Hindlimb muscle (tissue), 1 donor: ENCODE results near the gene ECM1. TPM values are rescaled to one million over a fixed set of nuclear protein-coding genes. Genes with fewer than 3 reads are reported as not detected.

Source experiments
- DNase-seq: peaks from one replicate; pipeline ENCODE4 v3.0.0-alpha.2; 2013
- polyA plus RNA-seq: library from polyadenylated mRNA; unstranded; fragments of 120-200 nt; gene quantifications from one replicate; pipeline ENCODE4 v1.2.1, GENCODE V29; 2013; ENCODE audit not compliant: insufficient read length

ECM1 gene
- 4.2 TPM for polyA plus RNA-seq

DNA sequence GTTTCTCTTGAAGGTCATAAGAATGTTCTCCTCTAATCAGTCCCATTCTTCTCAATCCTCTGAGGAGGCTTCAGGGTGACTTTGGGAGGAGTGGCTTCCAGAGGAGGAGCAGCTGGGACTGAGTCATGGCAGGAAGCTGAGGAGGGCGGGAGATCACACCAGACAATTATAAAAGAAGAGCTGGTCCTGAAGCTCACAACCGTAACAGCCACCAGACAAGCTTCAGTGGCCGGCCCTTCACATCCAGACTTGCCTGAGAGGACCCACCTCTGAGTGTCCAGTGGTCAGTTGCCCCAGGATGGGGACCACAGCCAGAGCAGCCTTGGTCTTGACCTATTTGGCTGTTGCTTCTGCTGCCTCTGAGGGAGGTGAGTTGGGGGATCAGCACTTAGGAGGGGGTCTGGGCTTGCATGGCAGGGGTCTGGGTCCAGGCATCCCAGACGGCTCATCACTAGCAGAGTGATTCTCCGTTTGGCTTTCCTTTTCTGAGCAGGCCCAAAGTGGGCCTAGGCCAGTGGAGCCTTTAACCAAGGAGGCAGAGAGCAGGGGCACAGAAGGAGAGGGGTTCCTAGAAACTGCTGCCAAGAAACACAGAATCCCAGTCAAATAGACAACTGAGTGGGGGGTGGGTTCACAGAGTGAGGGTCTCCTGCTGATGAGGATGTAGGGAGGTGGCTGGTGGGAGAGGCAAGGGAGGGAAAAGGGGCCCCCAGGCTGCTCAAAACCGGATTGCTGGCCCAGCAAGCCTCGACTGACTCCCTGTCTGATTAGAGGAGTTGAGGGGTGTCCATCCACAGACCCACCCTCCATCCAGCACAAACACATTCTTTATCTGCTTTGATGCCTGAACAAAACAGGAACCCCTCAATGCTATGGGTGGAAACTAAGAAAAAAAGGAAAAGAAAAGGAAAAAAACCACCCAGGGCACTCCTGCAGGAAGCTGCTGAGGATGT is at the start of gene ECM1:
Gene ECM1 (plus strand): TSS at position 198 of the 953 bp plus-strand sequence. CDS start 101 bp downstream, at position 299.
- no peak for DNase-seq

DNA sequence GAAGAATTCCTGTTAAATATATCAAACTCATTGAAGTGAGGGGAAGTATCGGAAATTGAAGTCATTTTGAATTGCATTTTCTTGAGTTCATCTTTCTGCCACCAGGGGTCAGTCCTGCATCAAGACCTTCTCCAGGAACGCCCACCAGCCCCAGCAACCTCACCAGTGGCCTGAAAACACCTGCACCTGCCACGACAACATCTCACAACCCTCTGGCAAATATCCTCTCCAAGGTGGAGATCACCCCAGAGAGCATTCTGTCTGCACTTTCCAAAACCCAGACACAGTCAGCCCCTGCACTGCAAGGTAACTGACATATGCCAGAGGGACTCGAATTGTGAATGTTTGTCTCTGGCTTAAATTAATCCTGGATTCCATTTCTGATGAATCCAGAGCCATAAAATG is 43.5 kb upstream of the ECM1 start:
- peak; percentile 36 for DNase-seq

DNA sequence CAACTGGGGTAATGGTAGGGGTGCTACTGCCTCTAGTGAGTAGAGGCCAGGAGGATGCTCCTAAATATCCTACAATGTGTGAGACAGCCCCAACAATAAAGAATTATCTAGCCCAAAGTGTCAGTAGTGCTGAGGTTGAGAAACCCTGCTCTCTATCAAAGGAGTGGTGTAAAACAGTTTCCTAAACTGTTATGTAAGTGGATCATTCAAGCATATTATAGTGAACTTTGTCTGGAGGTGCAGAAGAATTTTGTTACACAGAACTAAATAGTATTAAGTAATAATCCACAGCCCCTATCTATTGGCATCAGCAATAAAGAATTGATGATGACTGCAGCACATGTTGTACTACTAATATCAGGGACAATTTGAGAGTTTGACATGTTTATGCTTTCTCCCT is 40.9 kb upstream of the ECM1 start:
- no peak for DNase-seq

GRCh38 chr1:150469291-150469690 is 38.6 kb upstream of the ECM1 start:
- DNase-seq: no peak

- no peak for DNase-seq
These were observed 35.2 kb upstream of the ECM1 start for GRCh38 chr1:150472601-150473200.

GRCh38 chr1:150473659-150474058 is 34.2 kb upstream of the ECM1 start:
- no peak for DNase-seq

GRCh38 chr1:150474869-150475268 is 33.0 kb upstream of the ECM1 start:
- no peak for DNase-seq

DNA sequence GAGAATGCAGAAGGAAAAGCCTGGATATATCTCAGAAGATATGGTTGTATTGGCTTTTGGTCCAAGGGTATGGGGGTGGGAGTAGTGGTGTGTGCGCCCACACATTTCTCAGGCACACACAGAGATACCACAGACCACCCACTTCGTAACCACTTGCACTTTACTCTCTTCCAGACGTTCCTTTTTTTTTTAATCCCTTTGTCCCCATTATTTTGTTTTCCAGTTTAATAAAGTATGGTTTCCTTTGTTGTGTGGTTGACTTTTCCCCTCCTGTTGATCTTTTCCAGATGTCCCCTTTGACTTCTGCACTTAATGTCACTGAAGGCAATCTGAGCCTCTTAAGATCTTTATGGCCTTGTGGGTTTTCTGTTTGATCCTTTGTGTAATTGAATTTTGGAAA is 31.2 kb upstream of the ECM1 start:
- DNase-seq: no peak

DNA sequence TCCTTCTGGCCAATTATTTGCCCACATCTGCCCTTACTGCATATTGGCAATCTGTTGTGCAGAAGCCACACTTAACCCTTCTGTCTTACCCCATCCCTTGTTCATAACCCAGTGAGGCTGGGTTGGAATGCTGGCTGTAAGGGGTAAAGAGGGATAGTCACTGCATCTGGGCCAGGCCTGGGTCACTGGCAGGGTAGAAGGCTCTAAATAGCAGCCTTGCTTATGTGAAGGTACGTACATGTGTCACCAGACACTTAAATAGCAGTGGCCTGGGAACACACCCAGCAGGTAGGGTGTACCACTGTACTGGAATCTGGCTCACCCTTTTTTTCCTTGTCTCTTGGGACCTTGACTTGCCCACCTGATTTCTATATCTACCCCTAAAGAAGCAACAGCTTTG is 30.6 kb upstream of the ECM1 start:
- no peak for DNase-seq

- DNase-seq: no peak
These were observed 30.2 kb upstream of the ECM1 start for GRCh38 chr1:150477733-150478132.

- DNase-seq: no peak
These were observed 28.5 kb upstream of the ECM1 start for GRCh38 chr1:150479370-150479769.

DNA sequence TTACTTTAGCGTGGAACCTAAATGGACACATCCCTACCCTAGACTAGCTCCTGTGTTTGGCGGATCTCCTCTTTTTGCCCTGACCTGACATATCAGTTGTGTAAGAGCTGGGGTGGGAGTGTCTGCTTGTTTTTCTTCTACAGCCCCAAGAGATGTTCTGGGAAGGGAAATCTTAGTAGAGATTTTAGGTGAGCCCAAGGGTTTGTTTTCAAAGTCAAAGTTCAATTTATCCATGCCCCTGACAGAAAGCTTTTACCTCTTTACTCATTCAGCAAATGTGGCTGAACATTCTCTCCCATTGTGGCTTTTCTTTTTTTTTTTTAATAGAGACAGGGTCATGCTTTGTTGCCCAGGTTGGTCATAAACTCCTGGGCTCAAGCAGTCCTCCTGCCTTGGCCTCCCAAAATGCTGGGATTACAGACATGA is 28.0 kb upstream of the ECM1 start:
- DNase-seq: no peak

DNA sequence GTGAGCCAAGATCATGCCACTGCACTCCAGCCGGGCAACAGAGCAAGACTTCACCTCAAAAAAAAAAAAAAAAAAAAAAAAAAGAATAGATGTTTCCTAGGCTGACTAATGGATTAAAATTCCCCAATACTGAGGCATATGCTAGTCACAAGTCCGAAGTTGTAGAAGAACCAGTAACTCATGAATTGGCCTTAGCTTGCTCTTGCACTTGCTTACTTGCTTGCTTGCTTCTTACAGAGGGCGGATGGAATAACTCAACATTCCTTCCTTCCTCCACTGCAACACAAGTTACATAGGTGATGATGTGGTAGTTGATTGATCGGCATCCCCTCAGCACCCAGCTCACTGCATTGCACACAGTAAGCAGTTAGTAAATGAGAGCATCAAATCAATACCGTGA is 23.5 kb upstream of the ECM1 start:
- no peak for DNase-seq

DNA sequence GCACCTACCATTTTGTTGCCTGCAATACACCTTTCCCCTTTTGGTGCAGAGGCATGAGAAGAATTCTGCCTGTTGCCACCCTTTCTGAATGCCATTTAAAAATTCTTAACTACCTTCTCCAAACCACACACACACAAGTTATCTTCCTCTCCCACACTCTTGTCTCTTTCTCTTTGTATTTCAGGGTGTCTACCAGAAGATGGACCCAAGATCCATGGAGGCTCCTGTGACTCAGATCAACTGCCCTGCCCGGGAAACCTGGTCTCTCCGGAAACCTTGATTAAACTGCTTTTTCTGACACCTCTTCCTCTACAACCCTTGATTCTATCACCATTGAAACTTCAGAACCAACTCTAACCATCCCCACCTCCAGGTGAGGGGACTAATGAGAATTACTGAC is 23.0 kb upstream of the ECM1 start:
- DNase-seq: no peak

DNA sequence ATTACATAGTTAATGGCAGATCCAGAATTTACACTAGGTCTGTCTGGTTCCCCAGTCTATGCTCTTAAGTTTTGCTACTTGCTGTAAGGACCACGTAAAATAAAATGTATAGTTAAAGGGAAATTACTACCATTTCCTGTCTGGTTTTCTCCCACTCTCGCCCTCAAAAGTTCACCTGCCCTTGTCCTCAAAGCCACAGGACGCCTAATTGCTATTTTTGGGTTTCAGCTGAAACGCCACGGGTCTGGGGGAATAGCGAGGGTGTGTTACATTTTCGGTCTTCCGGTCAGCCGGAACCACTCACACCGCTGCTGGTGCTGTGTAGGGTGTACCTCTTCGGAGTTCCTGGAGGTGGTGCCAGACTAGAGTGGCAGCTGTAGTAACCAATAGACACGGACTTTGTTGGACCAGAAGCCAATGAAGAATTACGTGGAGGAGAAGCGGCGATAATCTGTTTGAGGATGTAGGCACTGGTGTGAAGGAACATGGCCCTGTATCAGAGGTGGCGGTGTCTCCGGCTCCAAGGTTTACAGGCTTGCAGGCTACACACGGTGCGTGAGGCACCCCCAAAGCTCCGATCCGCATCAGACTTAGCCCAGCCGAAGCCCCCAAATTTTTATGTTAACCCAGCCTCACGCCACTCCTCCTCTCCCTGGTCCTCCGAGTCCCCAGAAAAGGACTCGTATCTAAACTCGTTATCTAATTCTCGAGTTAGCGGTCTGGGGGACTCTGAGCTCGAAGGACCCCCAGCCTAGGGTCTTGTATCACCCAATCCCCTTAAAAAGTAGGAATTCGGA is 20.7 kb upstream of the ECM1 start, which contains the start of gene TARS2:
Gene TARS2 (plus strand): TSS at position 454 of the 797 bp plus-strand sequence. CDS start 32 bp downstream, at position 486.
- DNase-seq: peak; percentile 96

DNA sequence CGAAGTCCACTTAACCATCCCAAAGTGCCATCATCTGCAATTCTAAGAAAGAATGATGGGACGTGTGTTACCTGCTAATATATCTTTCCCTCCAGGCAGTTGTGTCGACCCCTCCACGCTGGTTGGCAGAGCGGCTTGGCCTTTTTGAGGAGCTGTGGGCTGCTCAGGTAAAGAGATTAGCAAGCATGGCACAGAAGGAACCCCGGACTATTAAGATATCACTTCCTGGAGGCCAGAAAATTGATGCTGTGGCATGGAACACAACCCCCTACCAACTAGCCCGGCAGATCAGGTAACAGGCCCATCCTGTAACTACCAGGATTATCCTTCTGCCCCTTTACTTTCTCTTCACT is 20.2 kb upstream of the ECM1 start:
- no peak for DNase-seq

DNA sequence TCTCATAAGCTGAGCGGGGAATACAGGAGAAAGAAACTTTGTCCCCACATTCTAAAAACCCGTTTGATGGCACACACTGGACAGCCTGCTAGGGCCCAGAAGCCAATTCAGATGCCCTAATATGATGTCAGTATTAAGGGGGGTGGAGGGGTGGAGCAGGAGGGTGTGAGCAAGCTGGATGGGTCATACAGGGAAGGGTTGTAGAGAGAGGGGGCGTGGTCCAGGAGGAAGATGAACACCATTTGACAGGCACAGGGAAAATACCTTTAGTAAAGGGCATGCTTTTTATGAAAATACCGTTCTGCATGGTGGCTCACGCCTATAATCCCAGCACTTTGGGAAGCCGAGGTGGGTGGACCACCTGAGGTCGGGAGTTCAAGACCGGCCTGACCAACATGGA is 14.7 kb upstream of the ECM1 start:
- DNase-seq: no peak

DNA sequence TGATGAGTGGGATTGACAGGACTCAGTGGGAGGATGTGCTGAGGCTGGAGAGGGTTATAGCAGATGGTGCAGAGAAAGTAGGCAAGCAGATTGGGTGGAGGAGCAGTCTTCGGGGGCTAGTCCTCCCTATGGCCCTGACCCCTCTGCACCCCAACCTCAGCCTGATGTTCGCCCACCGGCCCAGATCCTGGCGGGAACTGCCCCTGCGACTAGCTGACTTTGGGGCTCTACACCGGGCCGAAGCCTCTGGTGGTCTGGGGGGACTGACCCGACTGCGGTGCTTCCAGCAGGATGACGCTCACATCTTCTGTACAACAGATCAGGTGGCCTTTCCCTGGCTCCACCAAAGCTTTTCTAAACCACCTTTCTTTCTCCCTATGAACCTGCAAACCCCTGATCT is 9.6 kb upstream of the ECM1 start:
- DNase-seq: no peak

DNA sequence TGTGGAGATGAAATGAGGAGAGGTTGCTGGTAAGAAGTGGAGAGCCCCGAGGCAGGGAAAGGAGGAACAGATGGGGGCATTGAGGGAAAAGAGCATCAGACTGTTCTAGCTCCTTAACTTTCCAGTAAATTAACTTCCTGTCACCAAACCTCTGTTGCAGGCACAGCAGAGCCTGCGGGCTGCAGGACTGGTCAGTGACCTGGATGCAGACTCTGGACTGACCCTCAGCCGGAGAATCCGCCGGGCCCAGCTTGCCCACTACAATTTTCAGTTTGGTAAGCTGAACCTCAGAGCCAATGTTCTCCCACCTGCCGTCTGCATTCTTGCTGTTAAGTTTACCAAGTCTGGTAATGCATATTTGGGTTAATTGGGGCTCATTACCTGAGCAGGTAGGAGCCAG is 2.5 kb upstream of the ECM1 start:
- no peak for DNase-seq

- no peak for DNase-seq
These were observed 1.1 kb downstream of the ECM1 start for GRCh38 chr1:150508982-150509381.

- no peak for DNase-seq
These were observed 3.6 kb downstream of the ECM1 start for GRCh38 chr1:150511551-150511950.

DNA sequence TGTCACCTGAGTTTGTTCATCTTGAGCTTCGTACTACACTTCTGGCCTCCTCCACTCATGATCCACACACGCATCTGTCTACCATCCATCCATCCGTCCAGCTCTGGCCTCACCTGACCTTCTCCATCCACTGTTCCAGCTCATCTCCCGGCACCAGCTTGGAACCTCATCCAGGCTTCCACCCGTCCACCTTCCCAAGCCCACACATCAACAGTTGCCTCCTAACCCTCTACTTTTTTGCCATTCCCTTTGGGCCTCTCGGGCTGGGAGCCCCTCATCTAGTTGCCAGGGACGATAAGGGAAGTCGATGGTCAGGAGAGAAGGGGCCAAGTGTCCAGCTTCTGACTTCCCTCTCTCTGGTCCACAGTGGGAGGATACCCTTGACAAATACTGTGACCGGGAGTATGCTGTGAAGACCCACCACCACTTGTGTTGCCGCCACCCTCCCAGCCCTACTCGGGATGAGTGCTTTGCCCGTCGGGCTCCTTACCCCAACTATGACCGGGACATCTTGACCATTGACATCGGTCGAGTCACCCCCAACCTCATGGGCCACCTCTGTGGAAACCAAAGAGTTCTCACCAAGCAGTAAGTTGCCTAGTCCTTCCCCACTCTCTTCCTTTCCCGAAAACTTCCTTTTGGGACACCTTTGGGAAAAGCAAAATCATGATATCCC is 4.2 kb downstream of the ECM1 start:
- no peak for DNase-seq

GRCh38 chr1:150512846-150513245 is 4.9 kb downstream of the ECM1 start:
- DNase-seq: no peak
